ENCODE results near the gene TMED1.

The TMED1 gene

DNA sequence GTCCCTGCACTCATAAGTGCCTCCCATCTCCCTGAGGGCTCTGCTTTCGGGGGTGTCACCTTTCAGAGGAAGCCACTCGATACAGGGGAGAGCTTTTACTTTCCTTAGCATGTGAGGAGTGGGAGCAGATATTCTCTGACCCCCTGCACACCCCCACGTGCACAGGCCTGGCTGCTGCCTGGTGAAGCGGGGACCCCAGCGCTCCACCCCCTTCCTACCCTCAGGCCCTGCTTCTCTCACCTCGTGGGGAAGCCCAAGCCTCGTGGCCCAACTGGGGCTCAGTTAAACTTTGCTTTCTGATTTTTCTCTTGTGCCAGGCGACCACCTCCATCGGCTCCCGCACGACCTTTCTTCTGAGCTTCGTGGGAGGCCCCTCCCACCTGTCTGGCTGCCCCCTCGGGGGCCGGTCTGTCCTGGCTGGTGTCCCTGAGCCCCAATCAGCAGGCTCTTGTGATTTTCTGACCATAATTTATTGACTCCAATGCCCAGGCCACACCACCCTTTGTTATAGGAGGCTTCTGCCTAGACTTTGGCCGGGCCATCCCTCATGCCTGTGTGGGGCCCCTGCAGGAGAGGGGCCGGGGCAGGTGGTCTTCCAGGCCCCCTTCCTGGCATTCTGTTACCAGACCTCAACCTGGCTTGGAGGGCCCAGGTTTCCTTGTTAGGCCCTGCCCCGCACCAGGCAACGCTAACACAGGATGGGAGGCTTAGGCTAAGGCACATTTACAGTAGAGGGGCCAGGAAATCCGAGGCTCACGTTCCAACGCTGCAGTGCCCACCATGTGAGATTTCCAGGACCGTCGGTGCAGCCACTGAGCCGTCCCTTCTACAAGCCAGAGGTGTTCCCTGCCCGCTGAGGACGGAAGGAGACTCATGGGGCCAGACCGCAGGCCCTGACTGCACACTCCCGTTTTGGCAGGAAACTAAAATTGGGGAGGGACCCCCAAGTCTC is 3.7 kb downstream of the TMED1 start:
- ATAC-seq: no peak

GRCh38 chr19:10830931-10831779 is 4.9 kb downstream of the TMED1 start:
- ATAC-seq: no peak

- no peak for ATAC-seq
These were observed 5.6 kb downstream of the TMED1 start for GRCh38 chr19:10830370-10830769.

DNA sequence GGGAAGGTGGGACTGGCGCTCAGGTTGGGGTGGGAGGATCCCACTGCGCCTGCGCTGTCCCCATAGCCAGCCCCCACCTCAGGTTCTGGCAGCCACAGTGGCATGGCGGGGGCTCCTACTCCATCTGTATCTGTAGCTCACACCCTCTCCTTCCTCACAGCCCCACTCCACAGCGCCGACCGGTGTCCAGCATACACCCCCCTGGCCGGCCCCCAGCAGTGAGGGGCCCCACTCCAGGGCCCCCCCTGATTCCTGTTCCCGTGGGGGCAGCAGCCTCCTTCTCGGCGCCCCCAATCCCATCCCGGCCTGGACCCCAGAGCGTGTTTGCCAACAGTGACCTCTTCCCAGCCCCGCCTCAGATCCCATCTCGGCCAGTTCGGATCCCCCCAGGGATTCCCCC is 6.0 kb downstream of the TMED1 start:
- ATAC-seq: no peak

- ATAC-seq: no peak
These were observed 6.8 kb downstream of the TMED1 start for GRCh38 chr19:10828981-10829821.

- ATAC-seq: no peak
These were observed 9.2 kb downstream of the TMED1 start for GRCh38 chr19:10826846-10827245.

GRCh38 chr19:10826231-10826630 is 9.8 kb downstream of the TMED1 start:
- no peak for ATAC-seq

- no peak for ATAC-seq
These were observed 12.3 kb downstream of the TMED1 start for GRCh38 chr19:10823690-10824089.

DNA sequence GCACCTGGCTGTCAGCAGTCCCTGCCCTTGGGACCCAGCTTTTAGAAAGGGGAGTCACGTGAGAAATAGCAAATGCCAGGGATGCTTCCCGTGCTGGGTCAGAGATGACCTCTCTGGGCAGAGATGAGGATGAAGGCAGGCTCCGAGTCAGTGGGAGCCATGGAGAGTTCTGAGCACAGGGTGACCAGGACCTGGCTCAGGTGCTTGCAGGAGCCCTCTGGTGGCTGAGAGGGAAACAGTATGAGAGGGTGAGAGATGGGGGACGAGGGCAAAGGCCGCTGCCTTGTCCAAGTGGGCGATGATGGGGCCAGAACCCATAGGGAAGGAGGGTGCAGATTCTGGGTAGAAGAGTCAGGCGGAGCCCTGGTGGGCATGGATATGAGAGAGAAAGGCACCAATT is 15.8 kb downstream of the TMED1 start:
- no peak for ATAC-seq

- no peak for ATAC-seq
These were observed 16.6 kb downstream of the TMED1 start for GRCh38 chr19:10819124-10820060.

- ATAC-seq: no peak
These were observed 17.5 kb downstream of the TMED1 start for GRCh38 chr19:10818301-10819123.

DNA sequence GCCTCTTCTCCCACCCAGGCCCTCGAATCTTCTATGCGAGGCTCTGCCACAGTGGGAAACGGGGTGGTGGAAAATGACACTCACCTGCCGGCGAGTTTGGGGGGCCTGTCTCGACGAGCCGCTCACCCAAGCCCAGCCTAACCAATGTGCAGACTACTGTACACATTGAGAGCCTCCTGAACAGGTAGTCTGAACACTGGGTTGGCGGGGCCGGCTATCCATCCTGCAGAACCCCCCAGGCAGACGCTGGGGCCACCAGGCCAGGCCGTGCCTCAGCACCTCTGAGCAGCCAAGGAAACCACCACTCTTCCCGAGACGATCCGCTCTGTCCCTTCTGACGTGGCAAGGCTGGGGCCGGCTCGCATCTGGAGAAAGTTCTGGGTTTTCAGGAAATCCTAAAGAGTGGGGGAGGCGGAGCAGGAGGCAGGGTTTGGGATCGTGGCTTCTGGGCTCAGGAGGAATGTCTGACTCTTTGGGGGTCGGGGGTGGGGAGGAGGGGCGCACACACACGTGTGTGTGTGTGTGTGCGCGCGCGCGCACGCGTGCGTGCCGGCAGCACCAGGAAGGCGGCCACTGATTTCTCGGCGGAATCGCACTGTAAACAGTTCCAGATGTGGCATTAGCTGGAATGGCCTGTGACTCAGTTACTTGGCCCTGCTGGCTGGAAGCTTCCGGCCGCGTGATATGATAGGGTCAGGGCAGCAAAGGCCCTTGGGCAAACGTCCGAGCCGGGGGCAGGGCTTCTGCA is 18.5 kb downstream of the TMED1 start:
- ATAC-seq: no peak

DNA sequence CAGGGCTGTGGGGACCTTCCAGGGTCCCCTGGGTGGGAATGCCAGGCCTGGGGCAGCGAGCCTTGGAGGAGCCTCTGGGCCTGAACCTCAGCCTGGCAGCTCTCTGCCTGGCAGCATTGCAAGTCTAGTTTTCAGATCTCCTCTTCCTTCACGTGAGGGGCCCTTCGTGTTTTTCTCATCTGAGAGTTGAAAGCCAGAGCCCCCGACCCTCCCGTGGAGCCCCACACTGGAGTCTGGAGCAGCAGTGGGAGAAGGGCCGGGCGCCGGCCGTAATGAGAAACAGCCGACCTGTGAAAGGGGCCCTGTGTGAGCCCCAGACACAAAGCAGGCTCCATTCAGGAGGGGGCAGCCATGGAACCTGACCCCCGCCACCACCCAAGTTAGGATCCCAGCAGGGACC is 19.3 kb downstream of the TMED1 start:
- ATAC-seq: no peak

GRCh38 chr19:10815969-10816644 is 19.9 kb downstream of the TMED1 start:
- no peak for ATAC-seq

GRCh38 chr19:10815007-10815536 is 20.9 kb downstream of the TMED1 start:
- no peak for ATAC-seq

DNA sequence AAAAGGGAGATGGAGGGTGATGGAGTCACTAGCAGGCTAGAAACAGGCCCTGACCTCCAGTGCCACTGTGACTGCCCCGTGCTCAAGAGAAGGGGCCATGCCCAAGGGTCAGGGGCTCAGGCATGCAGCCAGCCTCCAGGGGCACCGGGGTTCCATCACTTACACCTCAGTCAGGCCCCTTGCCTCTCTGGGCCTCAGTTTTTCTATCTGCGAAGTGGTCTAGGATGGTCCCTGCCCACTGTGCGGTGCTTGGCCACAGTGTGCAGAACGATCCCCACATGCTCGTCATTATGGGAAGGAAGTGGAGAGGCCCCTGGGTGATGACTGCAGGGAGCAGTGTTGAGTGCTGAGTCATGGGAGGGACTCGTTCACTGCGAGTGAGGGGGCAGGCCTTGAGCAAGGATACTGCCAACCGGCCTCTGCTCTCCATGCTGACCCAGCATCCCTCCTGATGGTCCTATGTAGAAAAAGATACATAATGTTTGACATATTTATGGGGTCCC is 23.1 kb downstream of the TMED1 start:
- ATAC-seq: peak; percentile 84 to 90

GRCh38 chr19:10812196-10812595 is 23.8 kb downstream of the TMED1 start:
- ATAC-seq: no peak

GRCh38 chr19:10811391-10812111 is 24.5 kb downstream of the TMED1 start:
- ATAC-seq: no peak
